GM23338 (cell line): Measurements from ENCODE around the gene SFXN5. TPM values are rescaled to one million over a fixed set of nuclear protein-coding genes. Genes with fewer than 3 reads are reported as not detected.

Experiments used
- ATAC-seq: fragments of 200-7000 bp; cut with Tn5 transposase; 3 replicates; pipeline ENCODE4 v1.9.1; 2020
- DNase-seq: peaks from one replicate; pipeline ENCODE4 v3.0.0-alpha.2; 2015; ENCODE audit warnings: low spot score
- H2AFZ ChIP-seq: fragments of 200-600 bp; sonication (generic); 2 replicates; pipeline ENCODE4 v1.8.0; 2016; ENCODE audit warnings: antibody characterized with exemption, mild to moderate bottlenecking, moderate library complexity
- H3F3A ChIP-seq: fragments of 200-600 bp; sonication (generic); replicated peaks from 2 replicates; pipeline ENCODE4 v1.8.0; 2017; ENCODE audit warnings: antibody characterized with exemption, mixed run types, low read depth
- H3K27ac ChIP-seq: fragments of 200-600 bp; sonication (generic); 2 replicates; pipeline ENCODE4 v1.6.1; 2016; ENCODE audit warnings: low read depth
- H3K27me3 ChIP-seq: fragments of 200-600 bp; sonication (generic); 2 replicates; pipeline ENCODE4 v1.8.0; 2016; ENCODE audit warnings: mild to moderate bottlenecking, mixed run types, moderate library complexity; ENCODE audit not compliant: insufficient read depth
- H3K36me3 ChIP-seq: fragments of 200-600 bp; sonication (generic); 2 replicates; pipeline ENCODE4 v1.8.0; 2016; ENCODE audit warnings: mild to moderate bottlenecking; ENCODE audit not compliant: insufficient read depth
- H3K4me1 ChIP-seq: fragments of 200-600 bp; sonication (generic); 2 replicates; pipeline ENCODE4 v1.8.0; 2016; ENCODE audit warnings: mild to moderate bottlenecking, moderate library complexity; ENCODE audit not compliant: insufficient read depth
- H3K4me2 ChIP-seq: fragments of 200-600 bp; sonication (generic); 2 replicates; pipeline ENCODE4 v1.7.1; 2017; ENCODE audit warnings: mixed run types
- H3K4me3 ChIP-seq: fragments of 200-600 bp; sonication (generic); 2 replicates; pipeline ENCODE4 v1.6.1; 2016; ENCODE audit warnings: mixed run types
- H3K79me2 ChIP-seq: fragments of 200-600 bp; sonication (generic); replicated peaks from 2 replicates; pipeline ENCODE4 v1.8.0; 2017; ENCODE audit warnings: mild to moderate bottlenecking; ENCODE audit not compliant: insufficient read depth
- H3K9me2 ChIP-seq: fragments of 200-600 bp; sonication (generic); 2 replicates; pipeline ENCODE4 v1.8.0; 2017; ENCODE audit not compliant: insufficient read depth
- H4K20me1 ChIP-seq: fragments of 200-600 bp; sonication (generic); replicated peaks from 2 replicates; pipeline ENCODE4 v1.8.0; 2017; ENCODE audit warnings: mild to moderate bottlenecking; ENCODE audit not compliant: insufficient read depth
- H3K27ac Mint-ChIP-seq: 2 replicates; pipeline ENCODE4 v1.8.0; 2020; ENCODE audit warnings: inconsistent platforms, mild to moderate bottlenecking, moderate library complexity, mixed read lengths
- H3K27me3 Mint-ChIP-seq: 3 replicates; pipeline ENCODE4 v1.8.0; 2022; ENCODE audit warnings: low read depth, mild to moderate bottlenecking, moderate library complexity, mixed read lengths, inconsistent platforms; ENCODE audit not compliant: insufficient read depth, poor library complexity
- H3K36me3 Mint-ChIP-seq: 3 replicates; pipeline ENCODE4 v1.8.0; 2021; ENCODE audit warnings: low read depth, mild to moderate bottlenecking, inconsistent platforms, moderate library complexity, mixed read lengths
- H3K4me1 Mint-ChIP-seq: 3 replicates; pipeline ENCODE4 v1.8.0; 2020; ENCODE audit warnings: mild to moderate bottlenecking, inconsistent platforms, mixed read lengths
- H3K4me3 Mint-ChIP-seq: 3 replicates; pipeline ENCODE4 v1.8.0; 2021; ENCODE audit warnings: moderate library complexity, mild to moderate bottlenecking, inconsistent platforms, mixed read lengths
- H3K9me3 Mint-ChIP-seq: 3 replicates; pipeline ENCODE4 v1.8.0; 2020; ENCODE audit warnings: moderate library complexity, mild to moderate bottlenecking, inconsistent platforms, mixed read lengths
- CREB1 ChIP-seq: fragments of 250-450 bp; sonication (Bioruptor Pico); IDR thresholded peaks from 2 replicates; pipeline ENCODE4 v1.5.0; 2020; ENCODE audit warnings: low read depth, mild to moderate bottlenecking, moderate library complexity
- CTCF ChIP-seq, 2 experiments: fragments of 200-600 bp in 1 of 2; sonication (generic) in 1 of 2; conservative IDR thresholded peaks; 2 replicates each; pipeline versions ENCODE4 v1.5.1 to v1.6.1; 2016 to 2017; ENCODE audit warnings: antibody characterized with exemption in 2 of 2, low read depth in 2 of 2, mild to moderate bottlenecking in 2 of 2, moderate library complexity in 1 of 2
- ETS1 ChIP-seq: IDR thresholded peaks from 2 replicates; pipeline ENCODE4 v1.6.1; 2016; ENCODE audit warnings: antibody characterized with exemption
- EZH2phosphoT487 ChIP-seq: fragments of 200-600 bp; sonication (generic); IDR thresholded peaks from one replicate; pipeline ENCODE4 v1.8.1; 2018; ENCODE audit warnings: antibody characterized with exemption; ENCODE audit not compliant: unreplicated experiment
- JUNB ChIP-seq: IDR thresholded peaks from one replicate; pipeline ENCODE4 v1.6.1; 2016; ENCODE audit warnings: antibody characterized with exemption; ENCODE audit not compliant: unreplicated experiment
- NANOG ChIP-seq: IDR thresholded peaks from 2 replicates; pipeline ENCODE4 v1.6.1; 2016; ENCODE audit warnings: antibody characterized with exemption, borderline replicate concordance
- POLR2AphosphoS5 ChIP-seq: IDR thresholded peaks from 2 replicates; pipeline ENCODE4 v1.6.1; 2016; ENCODE audit warnings: antibody characterized with exemption, low read depth
- REST ChIP-seq: IDR thresholded peaks from one replicate; pipeline ENCODE4 v1.6.1; 2018; ENCODE audit warnings: antibody characterized with exemption; ENCODE audit not compliant: unreplicated experiment
- STAT1 ChIP-seq: IDR thresholded peaks from one replicate; pipeline ENCODE4 v1.6.1; 2016; ENCODE audit warnings: antibody characterized with exemption; ENCODE audit not compliant: unreplicated experiment
- ZNF114 ChIP-seq: fragments of 250-450 bp; sonication (Bioruptor Pico); IDR thresholded peaks from 2 replicates; pipeline ENCODE4 v1.5.0; 2020; ENCODE audit warnings: mild to moderate bottlenecking, moderate library complexity
- ZNF331 ChIP-seq: fragments of 250-450 bp; sonication (Bioruptor Pico); IDR thresholded peaks from 2 replicates; pipeline ENCODE4 v1.5.0; 2020; ENCODE audit warnings: low read depth, mild to moderate bottlenecking, moderate library complexity
- polyA plus RNA-seq: library from polyadenylated mRNA; unstranded; fragments of >200 nt; fragmentation: Nextera tagmentation; extraction: Ambion mirVana; gene quantifications from 2 replicates; pipeline ENCODE4 v1.2.1, GENCODE V29; 2016
- total RNA-seq: library from RNA; depleted of rRNA; stranded (reverse); fragments of >200 nt; shearing (Covaris generic); gene quantifications from 2 replicates; pipeline ENCODE4 v1.2.3, GENCODE V29; 2014

SFXN5 gene
- total and polyA plus RNA-seq, 2 experiments from 2014 or later, result 23.6 to 25.8 TPM

GRCh38 chr2:73003027-73003426, 68.5 kb downstream of the SFXN5 start:
- H3K4me1 Mint-ChIP-seq, result peaks cover 4% of the 10 kb centered on the region; the same call in 2 of the 3 replicates
- no peak for TF ChIP-seq STAT1
- no peak for TF ChIP-seq EZH2phosphoT487
- TF ChIP-seq CTCF (conservative IDR thresholded peaks at IDR 0.05; ENCODE audit: low read depth in 2 of 2), result no peak
- TF ChIP-seq POLR2AphosphoS5, result no peak
- TF ChIP-seq ZNF331 (CRISPR knock-in tag), result no peak
- no peak for TF ChIP-seq JUNB
- no peak for TF ChIP-seq ETS1
- no peak for TF ChIP-seq ZNF114
- Histone ChIP-seq H2AFZ (no peak overlapping the region), H3K4me3 (no peak overlapping the region), H3K27me3 (no peaks in the 10 kb centered on the region), H3K36me3 (no peaks in the 10 kb centered on the region), H3K27ac (no peak overlapping the region), H3K4me2 (no peak overlapping the region), H4K20me1 (no peaks in the 10 kb centered on the region; the same call in 1 of the 2 replicates), H3K4me1 (no peaks in the 10 kb centered on the region), H3K9me2 (no peaks in the 10 kb centered on the region), H3K79me2 (no peaks in the 10 kb centered on the region), H3F3A (no peaks in the 10 kb centered on the region)
- DNase-seq (no peak), ATAC-seq (no peak)
- H3K9me3 Mint-ChIP-seq, result no peaks in the 10 kb centered on the region
- H3K4me3 Mint-ChIP-seq, result no peak overlapping the region
- H3K27me3 Mint-ChIP-seq, result peaks cover 14% of the 10 kb centered on the region
- H3K27ac Mint-ChIP-seq, result no peak overlapping the region
- no peaks in the 10 kb centered on the region; the same call in 2 of the 3 replicates for H3K36me3 Mint-ChIP-seq

DNA sequence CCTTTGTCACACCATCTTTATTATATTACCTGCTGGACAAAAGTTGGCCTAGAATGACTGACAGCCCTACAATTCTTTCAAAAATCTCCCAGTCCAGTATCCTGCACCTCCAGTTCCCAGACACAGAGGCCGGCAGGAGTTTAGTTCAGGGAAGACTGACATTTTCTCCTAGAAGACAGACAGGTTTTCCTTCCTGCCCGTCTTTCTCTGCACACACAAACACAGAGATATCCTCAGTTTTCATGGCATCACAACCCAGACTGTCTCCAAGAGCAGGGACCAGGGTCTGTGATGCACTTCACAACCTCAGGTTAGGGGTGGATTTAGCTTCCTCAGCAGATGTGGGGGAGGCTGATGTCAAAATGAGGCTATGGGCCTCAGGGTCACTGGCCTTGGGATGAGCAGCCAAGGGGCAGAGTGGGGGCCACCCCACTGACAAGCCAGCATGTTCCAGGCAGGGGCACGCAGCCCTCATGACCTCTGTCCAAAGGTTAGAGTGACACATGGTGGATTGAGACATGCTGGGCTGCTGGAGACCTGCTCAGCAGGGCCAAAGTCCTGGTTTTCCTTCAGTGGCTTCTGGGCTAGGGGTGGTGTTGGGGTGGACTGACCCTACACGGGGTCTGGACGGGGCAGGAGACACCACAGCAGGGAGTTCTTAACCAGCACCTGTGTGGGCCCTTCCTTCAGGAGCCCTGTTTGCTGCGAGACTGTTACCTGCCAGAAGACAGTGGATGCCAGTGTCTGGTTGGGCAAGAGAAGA, 70.5 kb downstream of the SFXN5 start:
- no peak for DNase-seq
- Histone ChIP-seq H3K79me2 (no peaks in the 10 kb centered on the region), H3K4me3 (no peak overlapping the region), H2AFZ (no peak overlapping the region), H3K4me1 (no peaks in the 10 kb centered on the region), H4K20me1 (no peaks in the 10 kb centered on the region; the same call in 1 of the 2 replicates), H3K27me3 (no peaks in the 10 kb centered on the region), H3K4me2 (no peak overlapping the region), H3K9me2 (no peaks in the 10 kb centered on the region), H3F3A (no peaks in the 10 kb centered on the region), H3K36me3 (no peaks in the 10 kb centered on the region), H3K27ac (no peak overlapping the region)
- peaks cover 10% of the 10 kb centered on the region for H3K27me3 Mint-ChIP-seq
- H3K27ac Mint-ChIP-seq, result no peak overlapping the region
- peaks cover under 1% of the 10 kb centered on the region; the same call in 2 of the 3 replicates for H3K36me3 Mint-ChIP-seq
- no peak overlapping the region for H3K4me3 Mint-ChIP-seq
- no peak for ATAC-seq
- H3K9me3 Mint-ChIP-seq, result no peaks in the 10 kb centered on the region
- H3K4me1 Mint-ChIP-seq, result peaks cover 3% of the 10 kb centered on the region; the same call in 2 of the 3 replicates
- no peak for TF ChIP-seq CTCF (conservative IDR thresholded peaks at IDR 0.05; ENCODE audit: low read depth in 2 of 2)
- TF ChIP-seq ZNF331 (CRISPR knock-in tag), result no peak
- no peak for TF ChIP-seq CREB1 (CRISPR knock-in tag)
- no peak for TF ChIP-seq EZH2phosphoT487
- TF ChIP-seq REST, result no peak
- no peak for TF ChIP-seq POLR2AphosphoS5
- TF ChIP-seq NANOG, result no peak
- TF ChIP-seq JUNB, result no peak
- no peak for TF ChIP-seq ETS1
